ENCODE data around the gene TYMP.

The TYMP gene

GRCh38 chr22:50507991-50508884 is 21.6 kb downstream of the TYMP start, which contains the start of gene NCAPH2:
TSS of gene NCAPH2 (plus strand) at chr22:50508224. CDS start at chr22:50508338, 114 bp downstream.
- Histone ChIP-seq H3K36me3 (peaks cover 52% of the 10 kb centered on the region), H3K9me3 (ENCODE audit: severe bottlenecking) (no peaks in the 10 kb centered on the region), H3K4me3 (ENCODE audit: low read depth, low read length) (peak within 1 kb of the TSS; percentile 97), H3K27me3 (ENCODE audit: insufficient read depth, low read depth, severe bottlenecking) (no peaks in the 10 kb centered on the region), H3K27ac (peak within 1 kb of the TSS; percentile 99)
- TF ChIP-seq CTCF (IDR thresholded peaks at IDR 0.05; ENCODE audit: low read depth, low read length): no peak
- peak; percentile 96 for DNase-seq

- peak within 1 kb of the TSS; percentile 97 for H3K4me3 ChIP-seq (ENCODE audit: low read depth, low read length)
- peak within 1 kb of the TSS; percentile 99 for H3K27ac ChIP-seq
- TF ChIP-seq CTCF (IDR thresholded peaks at IDR 0.05; ENCODE audit: low read depth, low read length): no peak
- peak; percentile 89 for DNase-seq
- H3K27me3 ChIP-seq (ENCODE audit: insufficient read depth, low read depth, severe bottlenecking): no peaks in the 10 kb centered on the region
- peaks cover 54% of the 10 kb centered on the region for H3K36me3 ChIP-seq
- no peaks in the 10 kb centered on the region for H3K9me3 ChIP-seq (ENCODE audit: severe bottlenecking)
Observed at GRCh38 chr22:50507421-50507990, 22.3 kb downstream of the TYMP start, which contains the start of gene LMF2. TSS of gene LMF2 (minus strand) at chr22:50507702. CDS start at chr22:50507675, 27 bp downstream.

GRCh38 chr22:50506611-50507420 is 23.0 kb downstream of the TYMP start:
- peak overlapping the region; percentile 94 for H3K4me3 ChIP-seq (ENCODE audit: low read depth, low read length)
- TF ChIP-seq CTCF (IDR thresholded peaks at IDR 0.05; ENCODE audit: low read depth, low read length): no peak
- H3K27me3 ChIP-seq (ENCODE audit: insufficient read depth, low read depth, severe bottlenecking): no peaks in the 10 kb centered on the region
- peak overlapping the region; percentile 92 for H3K27ac ChIP-seq
- DNase-seq: no peak
- H3K9me3 ChIP-seq (ENCODE audit: severe bottlenecking): no peaks in the 10 kb centered on the region
- peaks cover 53% of the 10 kb centered on the region for H3K36me3 ChIP-seq

GRCh38 chr22:50505776-50506610 is 23.8 kb downstream of the TYMP start:
- no peak for TF ChIP-seq CTCF (IDR thresholded peaks at IDR 0.05; ENCODE audit: low read depth, low read length)
- H3K36me3 ChIP-seq: peaks cover 50% of the 10 kb centered on the region

GRCh38 chr22:50505276-50505775 is 24.5 kb downstream of the TYMP start:
- no peak for TF ChIP-seq CTCF (IDR thresholded peaks at IDR 0.05; ENCODE audit: low read depth, low read length)
- H3K9me3 ChIP-seq (ENCODE audit: severe bottlenecking): no peaks in the 10 kb centered on the region
- H3K4me3 ChIP-seq (ENCODE audit: low read depth, low read length): no peak overlapping the region
- H3K27me3 ChIP-seq (ENCODE audit: insufficient read depth, low read depth, severe bottlenecking): no peaks in the 10 kb centered on the region
- peaks cover 44% of the 10 kb centered on the region for H3K36me3 ChIP-seq
- H3K27ac ChIP-seq: no peak overlapping the region
- no peak for DNase-seq

More at GRCh38 chr22:50505776-50506610, 23.8 kb downstream of the TYMP start:
- Histone ChIP-seq H3K9me3 (ENCODE audit: severe bottlenecking) (no peaks in the 10 kb centered on the region), H3K27ac (peak overlapping the region; percentile 43), H3K27me3 (ENCODE audit: insufficient read depth, low read depth, severe bottlenecking) (no peaks in the 10 kb centered on the region), H3K4me3 (ENCODE audit: low read depth, low read length) (no peak overlapping the region; the same call in 1 of the 2 replicates)
- DNase-seq: no peak
